ENCODE measurements around the gene SMIM44. TPM values are rescaled to one million over a fixed set of nuclear protein-coding genes. Genes with fewer than 3 reads are reported as not detected.

SMIM44 gene
- polyA plus RNA-seq = not detected in 3 replicates
- polyA plus RNA-seq (2011; ENCODE audit: low read depth) = not detected
- polyA plus RNA-seq (2011; cell fraction: cytosol; rRNA removed) = not detected in 2 replicates
- not detected in 2 replicates for polyA plus RNA-seq (2011; cell fraction: nucleus; rRNA removed)
- polyA plus RNA-seq (2012; ENCODE audit: low replicate concordance) = not detected in 2 replicates
- polyA minus RNA-seq = not detected in 3 replicates
- not detected for polyA minus RNA-seq (2011; cell fraction: cytosol; rRNA and poly(A)+ RNA removed)
- polyA minus RNA-seq (2011; cell fraction: nucleus; rRNA and poly(A)+ RNA removed) = not detected in 2 replicates

DNA sequence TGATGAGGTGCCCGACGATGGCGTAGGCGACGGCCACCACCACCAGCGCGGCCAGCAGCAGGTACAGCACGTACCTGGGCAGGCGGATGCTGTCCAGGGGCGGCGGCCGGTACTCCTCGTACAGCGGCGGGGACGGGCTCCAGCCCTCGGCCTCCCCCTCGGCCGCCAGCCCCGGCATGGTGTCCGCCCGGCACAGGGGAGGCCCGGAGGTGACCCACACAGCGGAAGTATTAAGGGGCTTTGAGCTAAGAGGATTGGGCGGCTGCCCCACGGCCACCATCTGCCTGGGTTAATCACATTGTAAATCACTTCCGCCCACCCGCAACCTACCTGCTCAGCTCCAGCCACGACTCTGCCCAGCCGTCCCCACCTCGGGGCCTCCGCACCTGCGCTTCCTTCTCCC is at the start of gene SMIM44:
SMIM44 (minus strand) TSS at position 216 of the 403 bp plus-strand sequence; CDS start at position 178, 38 bp downstream.
- no peak for FAIRE-seq
- Histone ChIP-seq H2AFZ (ENCODE audit: control insufficient read depth, low read length) (no peak within 1 kb of the TSS), H3K4me3 (ENCODE audit: control insufficient read depth in 2 of 3, extremely low read depth in 1 of 3, insufficient read depth in 2 of 3, low read depth in 1 of 3, low read length in 3 of 3) (no peak within 1 kb of the TSS), H3K27ac (ENCODE audit: control insufficient read depth, insufficient read depth, low read length) (no peak within 1 kb of the TSS), H3K36me3 (ENCODE audit: control insufficient read depth in 2 of 2, extremely low read depth in 1 of 2, insufficient read depth in 2 of 2, low read length in 2 of 2) (peaks cover 0 to 3% of the 10 kb centered on the region in 2 experiments), H3K4me1 (ENCODE audit: control insufficient read depth, extremely low read depth, insufficient read depth, low read length) (no peaks in the 10 kb centered on the region), H3K4me2 (ENCODE audit: control insufficient read depth, extremely low read depth, insufficient read depth, low read depth, low read length) (no peak within 1 kb of the TSS), H3K79me2 (ENCODE audit: control insufficient read depth, insufficient read depth, low read length) (no peaks in the 10 kb centered on the region), H4K20me1 (ENCODE audit: control insufficient read depth, extremely low read depth, insufficient read depth, low read length) (no peaks in the 10 kb centered on the region), H3K9me3 (ENCODE audit: control insufficient read depth, low read depth, low read length) (no peaks in the 10 kb centered on the region), H3K9me1 (ENCODE audit: control insufficient read depth, extremely low read depth, insufficient read depth, low read length) (no peaks in the 10 kb centered on the region), H3K9ac (ENCODE audit: control insufficient read depth, extremely low read depth, insufficient read depth, low read length) (no peak within 1 kb of the TSS), H3K27me3 (ENCODE audit: control insufficient read depth, extremely low read depth, insufficient read depth, low read length) (peaks cover 24% of the 10 kb centered on the region)
- DNase-seq (ENCODE audit: low read depth, low spot score) = no peak
- dilution Hi-C loops (cut with MboI; ENCODE audit: extremely low pct_ligation_motif_present, low sequenced_read_pairs) = no loop called here
- TF ChIP-seq EZH2 (IDR thresholded peaks at IDR 0.05; ENCODE audit: low read length) = no peak
- TF ChIP-seq, protein P1, sequence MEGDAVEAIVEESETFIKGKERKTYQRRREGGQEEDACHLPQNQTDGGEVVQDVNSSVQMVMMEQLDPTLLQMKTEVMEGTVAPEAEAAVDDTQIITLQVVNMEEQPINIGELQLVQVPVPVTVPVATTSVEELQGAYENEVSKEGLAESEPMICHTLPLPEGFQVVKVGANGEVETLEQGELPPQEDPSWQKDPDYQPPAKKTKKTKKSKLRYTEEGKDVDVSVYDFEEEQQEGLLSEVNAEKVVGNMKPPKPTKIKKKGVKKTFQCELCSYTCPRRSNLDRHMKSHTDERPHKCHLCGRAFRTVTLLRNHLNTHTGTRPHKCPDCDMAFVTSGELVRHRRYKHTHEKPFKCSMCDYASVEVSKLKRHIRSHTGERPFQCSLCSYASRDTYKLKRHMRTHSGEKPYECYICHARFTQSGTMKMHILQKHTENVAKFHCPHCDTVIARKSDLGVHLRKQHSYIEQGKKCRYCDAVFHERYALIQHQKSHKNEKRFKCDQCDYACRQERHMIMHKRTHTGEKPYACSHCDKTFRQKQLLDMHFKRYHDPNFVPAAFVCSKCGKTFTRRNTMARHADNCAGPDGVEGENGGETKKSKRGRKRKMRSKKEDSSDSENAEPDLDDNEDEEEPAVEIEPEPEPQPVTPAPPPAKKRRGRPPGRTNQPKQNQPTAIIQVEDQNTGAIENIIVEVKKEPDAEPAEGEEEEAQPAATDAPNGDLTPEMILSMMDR (optimal IDR thresholded peaks at IDR 0.05 in 1 of 3, IDR thresholded peaks at IDR 0.05 in 1 of 3, conservative IDR thresholded peaks at IDR 0.05 in 1 of 3; ENCODE audit: extremely low read depth in 1 of 3, insufficient read depth in 2 of 3, low read length in 3 of 3) = no peak

DNA sequence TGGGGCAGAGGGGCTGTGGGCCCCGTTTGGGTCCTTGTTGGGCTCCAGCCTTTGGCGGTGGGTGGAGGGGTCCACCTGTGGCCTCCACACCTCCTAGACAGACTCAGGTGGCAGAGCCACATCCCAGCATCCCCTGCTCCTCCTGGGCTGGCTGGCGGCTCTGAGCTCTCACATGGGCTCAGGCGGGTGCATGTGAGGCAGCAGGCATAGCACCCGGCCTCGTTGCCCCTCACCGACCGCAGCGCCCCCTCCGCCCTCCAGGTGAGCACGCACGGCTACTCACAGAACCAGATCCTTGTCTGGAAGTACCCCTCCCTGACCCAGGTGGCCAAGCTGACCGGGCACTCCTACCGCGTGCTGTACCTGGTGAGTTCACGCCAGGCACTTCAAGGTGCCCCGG is 49.8 kb upstream of the SMIM44 start:
- Histone ChIP-seq H2AFZ (ENCODE audit: control insufficient read depth, low read length) (no peak overlapping the region), H3K36me3 (ENCODE audit: control insufficient read depth in 2 of 2, extremely low read depth in 1 of 2, insufficient read depth in 2 of 2, low read length in 2 of 2) (peaks cover 6 to 28% of the 10 kb centered on the region in 2 experiments), H3K4me3 (ENCODE audit: control insufficient read depth in 2 of 3, extremely low read depth in 1 of 3, insufficient read depth in 2 of 3, low read depth in 1 of 3, low read length in 3 of 3) (no peak overlapping the region), H3K27me3 (ENCODE audit: control insufficient read depth, extremely low read depth, insufficient read depth, low read length) (no peaks in the 10 kb centered on the region), H3K9me1 (ENCODE audit: control insufficient read depth, extremely low read depth, insufficient read depth, low read length) (no peaks in the 10 kb centered on the region), H3K9ac (ENCODE audit: control insufficient read depth, extremely low read depth, insufficient read depth, low read length) (no peak overlapping the region), H3K4me2 (ENCODE audit: control insufficient read depth, extremely low read depth, insufficient read depth, low read depth, low read length) (no peak overlapping the region), H3K9me3 (ENCODE audit: control insufficient read depth, low read depth, low read length) (no peaks in the 10 kb centered on the region), H3K79me2 (ENCODE audit: control insufficient read depth, insufficient read depth, low read length) (no peaks in the 10 kb centered on the region), H3K27ac (ENCODE audit: control insufficient read depth, insufficient read depth, low read length) (no peak overlapping the region), H4K20me1 (ENCODE audit: control insufficient read depth, extremely low read depth, insufficient read depth, low read length) (peaks cover 2% of the 10 kb centered on the region), H3K4me1 (ENCODE audit: control insufficient read depth, extremely low read depth, insufficient read depth, low read length) (no peaks in the 10 kb centered on the region)
- DNase-seq (ENCODE audit: low read depth, low spot score) (no peak), FAIRE-seq (no peak)
- TF ChIP-seq, protein P1 (optimal IDR thresholded peaks at IDR 0.05 in 1 of 3, IDR thresholded peaks at IDR 0.05 in 1 of 3, conservative IDR thresholded peaks at IDR 0.05 in 1 of 3; ENCODE audit: extremely low read depth in 1 of 3, insufficient read depth in 2 of 3, low read length in 3 of 3) = no peak
- TF ChIP-seq EZH2 (IDR thresholded peaks at IDR 0.05; ENCODE audit: low read length) = no peak
- dilution Hi-C loops (cut with MboI; ENCODE audit: extremely low pct_ligation_motif_present, low sequenced_read_pairs) = no loop called here
